Measurements from ENCODE around the gene AKR1B1.
A peak's percentile ranks its signal among the peaks of the same experiment; 100 is the strongest.

AKR1B1 gene

DNA sequence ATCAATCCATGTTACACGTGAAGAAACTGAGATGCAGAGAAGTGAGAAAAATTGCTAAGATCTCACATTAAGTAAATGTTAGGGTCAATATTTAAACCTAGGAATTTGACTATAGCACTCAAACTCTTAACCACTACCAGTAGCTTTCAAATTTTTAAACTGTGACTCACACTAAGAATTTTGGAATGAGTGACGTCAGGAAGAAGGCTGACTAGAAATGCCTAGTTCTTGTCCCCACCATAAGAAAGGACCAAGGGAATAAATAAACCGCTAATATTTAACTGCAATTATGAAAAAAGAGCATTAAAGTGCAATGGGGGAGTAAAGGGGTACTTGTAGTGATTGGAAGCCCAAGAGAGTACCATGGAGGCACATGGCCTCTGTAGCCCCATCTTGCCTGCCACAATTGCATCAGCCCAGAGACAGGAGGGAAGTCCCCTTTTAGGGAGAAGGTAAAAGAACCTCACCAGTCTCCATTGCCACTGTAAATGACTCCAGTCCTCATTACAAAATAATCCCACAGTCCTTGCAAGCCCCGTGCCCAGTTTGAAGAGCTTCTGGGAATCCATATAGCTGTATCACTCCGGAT lies 3.5 kb upstream of the AKR1B1 start:
- DNase-seq (ENCODE audit: low read depth, low spot score), result no peak
- no peaks in the 10 kb centered on the region for H3K4me1 ChIP-seq (ENCODE audit: insufficient read depth, insufficient read length)
- no peak overlapping the region for H3K4me3 ChIP-seq (ENCODE audit: insufficient read length, low read depth)
- no peak overlapping the region for H3K9ac ChIP-seq (ENCODE audit: insufficient read length, low read depth)
- no peaks in the 10 kb centered on the region for H3K9me3 ChIP-seq (ENCODE audit: insufficient read depth, low read length)
- H3K36me3 ChIP-seq (ENCODE audit: insufficient read depth, insufficient read length, low read length), result peaks cover 3% of the 10 kb centered on the region
- H3K27me3 ChIP-seq (ENCODE audit: insufficient read depth, insufficient read length), result no peaks in the 10 kb centered on the region
- no peak for TF ChIP-seq YY1 (IDR thresholded peaks at IDR 0.05; ENCODE audit: insufficient read depth, insufficient read length)
- no peak for TF ChIP-seq ZNF274 (IDR thresholded peaks at IDR 0.05; ENCODE audit: low read depth, low read length)
- TF ChIP-seq SUZ12 (IDR thresholded peaks at IDR 0.05; ENCODE audit: extremely low read depth, insufficient read depth, insufficient read length), result no peak

DNA sequence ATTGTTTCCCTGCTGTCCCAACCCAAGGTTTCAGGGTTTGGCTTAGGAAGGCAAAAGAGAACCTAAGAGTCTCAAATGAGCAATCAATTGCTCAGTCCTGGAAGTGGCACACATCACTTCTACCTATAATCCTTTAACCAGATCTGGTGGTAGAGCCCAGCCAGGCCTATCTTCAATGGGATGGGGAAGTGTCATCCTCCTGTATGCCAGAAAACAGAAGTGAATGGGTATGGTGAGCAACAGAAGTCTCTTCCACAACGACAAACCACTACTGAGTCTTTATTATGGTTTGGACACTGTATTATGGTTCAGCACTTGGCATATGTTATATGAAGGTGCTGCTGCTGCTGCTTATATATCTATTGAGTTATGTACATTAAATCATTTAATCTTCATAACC lies 3.0 kb upstream of the AKR1B1 start:
- no peak for DNase-seq (ENCODE audit: low read depth, low spot score)
- H3K9me3 ChIP-seq (ENCODE audit: insufficient read depth, low read length), result no peaks in the 10 kb centered on the region
- TF ChIP-seq YY1 (IDR thresholded peaks at IDR 0.05; ENCODE audit: insufficient read depth, insufficient read length) (no peak), ZNF274 (IDR thresholded peaks at IDR 0.05; ENCODE audit: low read depth, low read length) (no peak), SUZ12 (IDR thresholded peaks at IDR 0.05; ENCODE audit: extremely low read depth, insufficient read depth, insufficient read length) (no peak)
- no peaks in the 10 kb centered on the region for H3K4me1 ChIP-seq (ENCODE audit: insufficient read depth, insufficient read length)
- peaks cover 8% of the 10 kb centered on the region for H3K36me3 ChIP-seq (ENCODE audit: insufficient read depth, insufficient read length, low read length)
- H3K27me3 ChIP-seq (ENCODE audit: insufficient read depth, insufficient read length), result no peaks in the 10 kb centered on the region
- no peak overlapping the region for H3K9ac ChIP-seq (ENCODE audit: insufficient read length, low read depth)
- H3K4me3 ChIP-seq (ENCODE audit: insufficient read length, low read depth), result no peak overlapping the region

DNA sequence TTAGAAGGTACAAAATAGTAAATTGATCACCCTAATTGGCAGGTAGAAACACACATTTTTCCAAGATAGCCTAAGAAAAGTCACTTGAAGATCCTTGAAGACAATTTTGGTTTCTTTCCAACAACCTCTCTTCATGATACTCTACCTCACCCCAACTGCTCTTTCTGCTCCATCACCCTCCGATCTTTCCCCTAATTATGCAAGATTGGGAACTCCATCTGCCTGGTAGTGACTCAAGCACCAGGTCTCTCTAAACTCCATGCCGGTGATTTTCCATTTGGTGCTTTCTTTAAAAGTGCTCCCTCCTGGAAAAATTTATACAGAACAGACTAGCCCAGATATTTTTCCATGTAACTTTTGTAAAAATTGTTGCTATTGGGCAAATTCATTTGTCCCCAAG lies 1.1 kb upstream of the AKR1B1 start:
- H3K27me3 ChIP-seq (ENCODE audit: insufficient read depth, insufficient read length), result no peaks in the 10 kb centered on the region
- H3K9me3 ChIP-seq (ENCODE audit: insufficient read depth, low read length), result no peaks in the 10 kb centered on the region
- H3K4me1 ChIP-seq (ENCODE audit: insufficient read depth, insufficient read length), result no peaks in the 10 kb centered on the region
- H3K36me3 ChIP-seq (ENCODE audit: insufficient read depth, insufficient read length, low read length), result peaks cover 24% of the 10 kb centered on the region
- no peak overlapping the region for H3K9ac ChIP-seq (ENCODE audit: insufficient read length, low read depth)
- no peak overlapping the region for H3K4me3 ChIP-seq (ENCODE audit: insufficient read length, low read depth)
- TF ChIP-seq ZNF274 (IDR thresholded peaks at IDR 0.05; ENCODE audit: low read depth, low read length), result no peak
- no peak for TF ChIP-seq YY1 (IDR thresholded peaks at IDR 0.05; ENCODE audit: insufficient read depth, insufficient read length)
- no peak for TF ChIP-seq SUZ12 (IDR thresholded peaks at IDR 0.05; ENCODE audit: extremely low read depth, insufficient read depth, insufficient read length)
- no peak for DNase-seq (ENCODE audit: low read depth, low spot score)

DNA sequence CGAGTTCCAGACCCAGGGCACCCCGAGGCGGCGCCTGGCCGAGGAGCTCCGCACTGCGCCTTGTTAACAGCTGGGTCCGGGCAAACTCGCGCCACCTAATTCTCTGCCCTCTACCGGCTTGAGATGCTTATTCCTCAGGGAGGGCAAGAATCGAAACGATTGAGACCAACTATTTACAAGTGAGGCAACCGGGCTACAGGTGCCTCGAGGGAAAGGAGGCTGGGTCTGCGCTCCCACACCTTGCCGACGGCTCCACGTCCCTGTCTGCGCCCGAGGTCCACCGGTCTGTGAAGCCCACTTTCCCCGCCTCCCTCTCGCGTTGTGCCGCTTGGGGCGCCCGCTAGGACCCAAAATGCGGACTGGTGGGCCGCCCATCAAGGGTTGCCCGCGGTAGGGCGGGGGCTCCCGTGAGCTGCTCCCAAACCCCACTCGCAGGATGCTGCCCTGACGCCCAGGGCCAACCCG lies 527 bp downstream of the AKR1B1 start:
- DNase-seq (ENCODE audit: low read depth, low spot score), result peak; percentile 38
- H3K9ac ChIP-seq (ENCODE audit: insufficient read length, low read depth), result peak overlapping the region; percentile 86

GRCh38 chr7:134457210-134457609 lies 1.7 kb downstream of the AKR1B1 start:
- Histone ChIP-seq H3K4me3 (ENCODE audit: insufficient read length, low read depth) (no peak overlapping the region), H3K36me3 (ENCODE audit: insufficient read depth, insufficient read length, low read length) (peaks cover 34% of the 10 kb centered on the region), H3K9me3 (ENCODE audit: insufficient read depth, low read length) (no peaks in the 10 kb centered on the region), H3K4me1 (ENCODE audit: insufficient read depth, insufficient read length) (no peaks in the 10 kb centered on the region), H3K9ac (ENCODE audit: insufficient read length, low read depth) (no peak overlapping the region), H3K27me3 (ENCODE audit: insufficient read depth, insufficient read length) (no peaks in the 10 kb centered on the region)
- TF ChIP-seq YY1 (IDR thresholded peaks at IDR 0.05; ENCODE audit: insufficient read depth, insufficient read length) (no peak), ZNF274 (IDR thresholded peaks at IDR 0.05; ENCODE audit: low read depth, low read length) (no peak), SUZ12 (IDR thresholded peaks at IDR 0.05; ENCODE audit: extremely low read depth, insufficient read depth, insufficient read length) (no peak)
- DNase-seq (ENCODE audit: low read depth, low spot score), result no peak

More for the DNA sequence above, 527 bp downstream of the AKR1B1 start:
- H3K27me3 ChIP-seq (ENCODE audit: insufficient read depth, insufficient read length), result no peaks in the 10 kb centered on the region
- TF ChIP-seq ZNF274 (IDR thresholded peaks at IDR 0.05; ENCODE audit: low read depth, low read length), result no peak
- no peak for TF ChIP-seq YY1 (IDR thresholded peaks at IDR 0.05; ENCODE audit: insufficient read depth, insufficient read length)
- no peak for TF ChIP-seq SUZ12 (IDR thresholded peaks at IDR 0.05; ENCODE audit: extremely low read depth, insufficient read depth, insufficient read length)
- H3K36me3 ChIP-seq (ENCODE audit: insufficient read depth, insufficient read length, low read length), result peaks cover 24% of the 10 kb centered on the region
- H3K4me3 ChIP-seq (ENCODE audit: insufficient read length, low read depth), result peak overlapping the region; percentile 79
- H3K9me3 ChIP-seq (ENCODE audit: insufficient read depth, low read length), result no peaks in the 10 kb centered on the region
- H3K4me1 ChIP-seq (ENCODE audit: insufficient read depth, insufficient read length), result no peaks in the 10 kb centered on the region

- no peak overlapping the region for H3K9ac ChIP-seq (ENCODE audit: insufficient read length, low read depth)
- H3K4me1 ChIP-seq (ENCODE audit: insufficient read depth, insufficient read length), result no peaks in the 10 kb centered on the region
- H3K27me3 ChIP-seq (ENCODE audit: insufficient read depth, insufficient read length), result no peaks in the 10 kb centered on the region
- H3K4me3 ChIP-seq (ENCODE audit: insufficient read length, low read depth), result no peak overlapping the region
- DNase-seq (ENCODE audit: low read depth, low spot score), result no peak
- H3K36me3 ChIP-seq (ENCODE audit: insufficient read depth, insufficient read length, low read length), result peaks cover 62% of the 10 kb centered on the region
- H3K9me3 ChIP-seq (ENCODE audit: insufficient read depth, low read length), result no peaks in the 10 kb centered on the region
- TF ChIP-seq YY1 (IDR thresholded peaks at IDR 0.05; ENCODE audit: insufficient read depth, insufficient read length) (no peak), SUZ12 (IDR thresholded peaks at IDR 0.05; ENCODE audit: extremely low read depth, insufficient read depth, insufficient read length) (no peak), ZNF274 (IDR thresholded peaks at IDR 0.05; ENCODE audit: low read depth, low read length) (no peak)
Measured at GRCh38 chr7:134454277-134454676, 4.6 kb downstream of the AKR1B1 start.

- DNase-seq (ENCODE audit: low read depth, low spot score), result no peak
- H3K27me3 ChIP-seq (ENCODE audit: insufficient read depth, insufficient read length), result no peaks in the 10 kb centered on the region
- H3K4me3 ChIP-seq (ENCODE audit: insufficient read length, low read depth), result no peak overlapping the region
- peaks cover 68% of the 10 kb centered on the region for H3K36me3 ChIP-seq (ENCODE audit: insufficient read depth, insufficient read length, low read length)
- no peaks in the 10 kb centered on the region for H3K4me1 ChIP-seq (ENCODE audit: insufficient read depth, insufficient read length)
- no peak overlapping the region for H3K9ac ChIP-seq (ENCODE audit: insufficient read length, low read depth)
- no peaks in the 10 kb centered on the region for H3K9me3 ChIP-seq (ENCODE audit: insufficient read depth, low read length)
- no peak for TF ChIP-seq SUZ12 (IDR thresholded peaks at IDR 0.05; ENCODE audit: extremely low read depth, insufficient read depth, insufficient read length)
- TF ChIP-seq YY1 (IDR thresholded peaks at IDR 0.05; ENCODE audit: insufficient read depth, insufficient read length), result no peak
- no peak for TF ChIP-seq ZNF274 (IDR thresholded peaks at IDR 0.05; ENCODE audit: low read depth, low read length)
Measured at GRCh38 chr7:134453518-134453917, 5.4 kb downstream of the AKR1B1 start.
